OCI-LY7 (cell line): Measurements from ENCODE around the gene CEBPB. TPM values are rescaled to one million over a fixed set of nuclear protein-coding genes. Genes with fewer than 3 reads are reported as not detected.

Source experiments
- BruUV-seq: library from RNA; stranded (reverse); fragments of 400-500 nt; replicated peaks from 2 replicates; lab custom pipeline; 2021; lab: Mats Ljungman, UMichigan
- CTCF ChIA-PET: fragments of 300-600 bp; sonication (Branson Sonifier 250); formaldehyde crosslinking; loops from one replicate; lab custom pipeline; 2022; ENCODE audit warnings: antibody characterized with exemption; ENCODE audit not compliant: unreplicated experiment; lab: Charles Lee
- POLR2A ChIA-PET: fragments of 300-600 bp; sonication (Branson Sonifier 250); formaldehyde crosslinking; loops from one replicate; lab custom pipeline; 2022; ENCODE audit warnings: antibody characterized with exemption; lab: Charles Lee
- DNase-seq: peaks from one replicate; pipeline ENCODE4 v3.0.0-alpha.2; 2015; ENCODE audit warnings: low spot score
- H2AFZ ChIP-seq: fragments of 200-600 bp; sonication (generic), shearing (Covaris generic); 2 replicates; pipeline ENCODE4 v1.6.1; 2014; ENCODE audit warnings: mild to moderate bottlenecking, antibody characterized with exemption, low read length, moderate library complexity
- H3K27ac ChIP-seq: fragments of 200-600 bp; sonication (generic); 2 replicates; pipeline ENCODE4 v1.5.1; 2014; ENCODE audit warnings: mixed run types, low read depth, mild to moderate bottlenecking, moderate library complexity, low read length, inconsistent platforms; ENCODE audit not compliant: poor library complexity, severe bottlenecking
- H3K36me3 ChIP-seq: fragments of 200-600 bp; sonication (generic); 2 replicates; pipeline ENCODE4 v1.6.1; 2014; ENCODE audit warnings: mild to moderate bottlenecking, antibody characterized with exemption, low read length, moderate library complexity, mixed read lengths; ENCODE audit not compliant: insufficient read depth
- H3K4me1 ChIP-seq: fragments of 200-600 bp; sonication (generic); 2 replicates; pipeline ENCODE4 v1.5.1; 2014; ENCODE audit warnings: mild to moderate bottlenecking, low read length; ENCODE audit not compliant: insufficient read depth, poor library complexity, severe bottlenecking
- H3K4me2 ChIP-seq: fragments of 200-600 bp; sonication (generic); 2 replicates; pipeline ENCODE4 v1.6.1; 2014; ENCODE audit warnings: mild to moderate bottlenecking, low read length
- H3K4me3 ChIP-seq: fragments of 200-600 bp; sonication (generic); 2 replicates; pipeline ENCODE4 v1.5.1; 2014; ENCODE audit warnings: mild to moderate bottlenecking, low read depth, low read length; ENCODE audit not compliant: poor library complexity, severe bottlenecking
- H3K79me2 ChIP-seq: fragments of 200-600 bp; sonication (generic); 2 replicates; pipeline ENCODE4 v1.6.1; 2016; ENCODE audit warnings: low read depth, mild to moderate bottlenecking, low read length, moderate library complexity, mixed read lengths; ENCODE audit not compliant: insufficient read depth
- H3K9me2 ChIP-seq: fragments of 200-600 bp; sonication (generic); 2 replicates; pipeline ENCODE4 v1.6.1; 2016; ENCODE audit warnings: mild to moderate bottlenecking, low read length, mixed read lengths; ENCODE audit not compliant: insufficient read depth
- H3K9me3 ChIP-seq: fragments of 200-600 bp; sonication (generic); 2 replicates; pipeline ENCODE4 v1.6.1; 2014; ENCODE audit warnings: mild to moderate bottlenecking, mixed run types, low read length, mixed read lengths
- H4K20me1 ChIP-seq: fragments of 200-600 bp; sonication (generic); 2 replicates; pipeline ENCODE4 v1.6.1; 2014; ENCODE audit warnings: mild to moderate bottlenecking, antibody characterized with exemption, low read length, moderate library complexity, mixed read lengths; ENCODE audit not compliant: insufficient read depth
- EZH2phosphoT487 ChIP-seq: fragments of 200-600 bp; sonication (generic); IDR thresholded peaks from 2 replicates; pipeline ENCODE4 v1.6.1; 2018; ENCODE audit warnings: low read depth, borderline replicate concordance, mild to moderate bottlenecking, mixed run types, antibody characterized with exemption, low read length, moderate library complexity, mixed read lengths
- intact Hi-C: fragments of 100-400 bp; cut with micrococcal nuclease; formaldehyde crosslinking; loops from one replicate; pipeline ENCODE4 v1.10.0; 2022; ENCODE audit not compliant: unreplicated experiment
- total RNA-seq, 2 experiments: library from RNA; depleted of rRNA in 1 of 2; stranded (reverse); fragments of >200 nt in 1 of 2; shearing (Covaris generic) in 1 of 2; gene quantifications; 2 replicates each; pipeline ENCODE4 v1.2.3, GENCODE V29; 2014 to 2022
- TF ChIP-seq, protein P1 (sequence below): fragments of 200-600 bp; sonication (generic); conservative IDR thresholded peaks from 2 replicates; pipeline ENCODE4 v1.5.1; 2014; ENCODE audit warnings: mild to moderate bottlenecking, antibody characterized with exemption, low read length, moderate library complexity, mixed read lengths

The CEBPB gene
- total RNA-seq, 2 experiments from 2014 or later = 47.6 to 48.4 TPM

GRCh38 chr20:50223039-50224005 is 32.7 kb downstream of the CEBPB start:
- DNase-seq = no peak
- TF ChIP-seq, protein P1, sequence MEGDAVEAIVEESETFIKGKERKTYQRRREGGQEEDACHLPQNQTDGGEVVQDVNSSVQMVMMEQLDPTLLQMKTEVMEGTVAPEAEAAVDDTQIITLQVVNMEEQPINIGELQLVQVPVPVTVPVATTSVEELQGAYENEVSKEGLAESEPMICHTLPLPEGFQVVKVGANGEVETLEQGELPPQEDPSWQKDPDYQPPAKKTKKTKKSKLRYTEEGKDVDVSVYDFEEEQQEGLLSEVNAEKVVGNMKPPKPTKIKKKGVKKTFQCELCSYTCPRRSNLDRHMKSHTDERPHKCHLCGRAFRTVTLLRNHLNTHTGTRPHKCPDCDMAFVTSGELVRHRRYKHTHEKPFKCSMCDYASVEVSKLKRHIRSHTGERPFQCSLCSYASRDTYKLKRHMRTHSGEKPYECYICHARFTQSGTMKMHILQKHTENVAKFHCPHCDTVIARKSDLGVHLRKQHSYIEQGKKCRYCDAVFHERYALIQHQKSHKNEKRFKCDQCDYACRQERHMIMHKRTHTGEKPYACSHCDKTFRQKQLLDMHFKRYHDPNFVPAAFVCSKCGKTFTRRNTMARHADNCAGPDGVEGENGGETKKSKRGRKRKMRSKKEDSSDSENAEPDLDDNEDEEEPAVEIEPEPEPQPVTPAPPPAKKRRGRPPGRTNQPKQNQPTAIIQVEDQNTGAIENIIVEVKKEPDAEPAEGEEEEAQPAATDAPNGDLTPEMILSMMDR = no peak
- no peak for TF ChIP-seq EZH2phosphoT487
- H3K36me3 ChIP-seq = no peaks in the 10 kb centered on the region
- H3K4me3 ChIP-seq = no peak overlapping the region
- no peaks in the 10 kb centered on the region for H3K9me3 ChIP-seq
- no peak overlapping the region for H2AFZ ChIP-seq
- BruUV-seq = no TSS peak
- no peak overlapping the region for H3K4me2 ChIP-seq
- ChIA-PET POLR2A (no interaction called here), CTCF (no interaction called here)
- H3K79me2 ChIP-seq = no peaks in the 10 kb centered on the region
- intact Hi-C loops = no loop called here
- H3K9me2 ChIP-seq = no peaks in the 10 kb centered on the region
- H3K27ac ChIP-seq = no peak overlapping the region
- no peaks in the 10 kb centered on the region for H4K20me1 ChIP-seq
- no peaks in the 10 kb centered on the region for H3K4me1 ChIP-seq

- Histone ChIP-seq H3K9me2 (no peaks in the 10 kb centered on the region), H3K4me3 (no peak overlapping the region), H3K79me2 (no peaks in the 10 kb centered on the region), H3K4me1 (no peaks in the 10 kb centered on the region), H3K36me3 (no peaks in the 10 kb centered on the region), H3K9me3 (no peaks in the 10 kb centered on the region), H4K20me1 (no peaks in the 10 kb centered on the region), H2AFZ (no peak overlapping the region), H3K27ac (no peak overlapping the region), H3K4me2 (no peak overlapping the region)
- intact Hi-C loops = no loop called here
- no peak for DNase-seq
- BruUV-seq = no TSS peak
- ChIA-PET POLR2A (no interaction called here), CTCF (no interaction called here)
- TF ChIP-seq, protein P1 = no peak
- TF ChIP-seq EZH2phosphoT487 = no peak
Observed at GRCh38 chr20:50224052-50224451, 33.4 kb downstream of the CEBPB start.
